Measurements from ENCODE around the gene SLC24A3.

The SLC24A3 gene

GRCh38 chr20:19428324-19428723 lies 215.9 kb downstream of the SLC24A3 start:
- Histone ChIP-seq H3K27me3 (ENCODE audit: low read depth, low read length) (peaks cover 82% of the 10 kb centered on the region), H3K4me3 (ENCODE audit: low read length) (no peak overlapping the region), H3K9ac (ENCODE audit: low read length) (no peak overlapping the region), H3K4me1 (ENCODE audit: low read length) (peaks cover 18% of the 10 kb centered on the region), H2AFZ (ENCODE audit: low read depth, low read length) (no peak overlapping the region), H3K79me2 (ENCODE audit: low read length) (no peaks in the 10 kb centered on the region), H3K4me2 (ENCODE audit: low read length) (no peak overlapping the region), H3K27ac (ENCODE audit: low read length) (no peak overlapping the region), H3K36me3 (replicated peaks; ENCODE audit: low read depth, low read length) (no peaks in the 10 kb centered on the region), H4K20me1 (ENCODE audit: insufficient read depth, low read length) (no peaks in the 10 kb centered on the region), H3K9me3 (ENCODE audit: insufficient read depth, low read length) (no peaks in the 10 kb centered on the region)
- TF ChIP-seq CTCF (IDR thresholded peaks at IDR 0.05; ENCODE audit: low read depth, low read length) = no peak

GRCh38 chr20:19429538-19429937 lies 217.1 kb downstream of the SLC24A3 start:
- H3K27ac ChIP-seq (ENCODE audit: low read length) = no peak overlapping the region
- no peaks in the 10 kb centered on the region for H3K36me3 ChIP-seq (replicated peaks; ENCODE audit: low read depth, low read length)
- no peak overlapping the region for H3K4me2 ChIP-seq (ENCODE audit: low read length)

GRCh38 chr20:19430641-19431315 lies 218.3 kb downstream of the SLC24A3 start:
- Histone ChIP-seq H3K4me1 (ENCODE audit: low read length) (peaks cover 32% of the 10 kb centered on the region), H3K4me2 (ENCODE audit: low read length) (no peak overlapping the region)
- TF ChIP-seq CTCF (IDR thresholded peaks at IDR 0.05; ENCODE audit: low read depth, low read length) = no peak
- TF ChIP-seq EZH2phosphoT487 (IDR thresholded peaks at IDR 0.05; ENCODE audit: low read depth) = no peak

More at GRCh38 chr20:19429538-19429937, 217.1 kb downstream of the SLC24A3 start:
- no peak overlapping the region for H3K4me3 ChIP-seq (ENCODE audit: low read length)
- H4K20me1 ChIP-seq (ENCODE audit: insufficient read depth, low read length) = no peaks in the 10 kb centered on the region
- peaks cover 30% of the 10 kb centered on the region for H3K4me1 ChIP-seq (ENCODE audit: low read length)
- H3K79me2 ChIP-seq (ENCODE audit: low read length) = no peaks in the 10 kb centered on the region
- H2AFZ ChIP-seq (ENCODE audit: low read depth, low read length) = no peak overlapping the region
- H3K9me3 ChIP-seq (ENCODE audit: insufficient read depth, low read length) = no peaks in the 10 kb centered on the region
- H3K9ac ChIP-seq (ENCODE audit: low read length) = no peak overlapping the region
- TF ChIP-seq EZH2phosphoT487 (IDR thresholded peaks at IDR 0.05; ENCODE audit: low read depth) = no peak
- no peak for TF ChIP-seq CTCF (IDR thresholded peaks at IDR 0.05; ENCODE audit: low read depth, low read length)
- H3K27me3 ChIP-seq (ENCODE audit: low read depth, low read length) = peaks cover 80% of the 10 kb centered on the region

GRCh38 chr20:19431316-19431700 lies 218.9 kb downstream of the SLC24A3 start:
- no peak overlapping the region for H3K9ac ChIP-seq (ENCODE audit: low read length)
- no peaks in the 10 kb centered on the region for H3K9me3 ChIP-seq (ENCODE audit: insufficient read depth, low read length)
- no peak overlapping the region for H2AFZ ChIP-seq (ENCODE audit: low read depth, low read length)
- no peaks in the 10 kb centered on the region for H3K36me3 ChIP-seq (replicated peaks; ENCODE audit: low read depth, low read length)
- H3K4me2 ChIP-seq (ENCODE audit: low read length) = no peak overlapping the region
- TF ChIP-seq CTCF (IDR thresholded peaks at IDR 0.05; ENCODE audit: low read depth, low read length) = no peak
- TF ChIP-seq EZH2phosphoT487 (IDR thresholded peaks at IDR 0.05; ENCODE audit: low read depth) = no peak
- H4K20me1 ChIP-seq (ENCODE audit: insufficient read depth, low read length) = no peaks in the 10 kb centered on the region
- H3K4me1 ChIP-seq (ENCODE audit: low read length) = peaks cover 32% of the 10 kb centered on the region
- no peaks in the 10 kb centered on the region for H3K79me2 ChIP-seq (ENCODE audit: low read length)
- no peak overlapping the region for H3K4me3 ChIP-seq (ENCODE audit: low read length)
- no peak overlapping the region for H3K27ac ChIP-seq (ENCODE audit: low read length)
- H3K27me3 ChIP-seq (ENCODE audit: low read depth, low read length) = peaks cover 87% of the 10 kb centered on the region

More at GRCh38 chr20:19430641-19431315, 218.3 kb downstream of the SLC24A3 start:
- H3K79me2 ChIP-seq (ENCODE audit: low read length) = no peaks in the 10 kb centered on the region
- H3K9me3 ChIP-seq (ENCODE audit: insufficient read depth, low read length) = no peaks in the 10 kb centered on the region
- H4K20me1 ChIP-seq (ENCODE audit: insufficient read depth, low read length) = no peaks in the 10 kb centered on the region
- no peak overlapping the region for H2AFZ ChIP-seq (ENCODE audit: low read depth, low read length)
- H3K4me3 ChIP-seq (ENCODE audit: low read length) = no peak overlapping the region
- no peak overlapping the region for H3K27ac ChIP-seq (ENCODE audit: low read length)
- no peaks in the 10 kb centered on the region for H3K36me3 ChIP-seq (replicated peaks; ENCODE audit: low read depth, low read length)
- peaks cover 86% of the 10 kb centered on the region for H3K27me3 ChIP-seq (ENCODE audit: low read depth, low read length)
- no peak overlapping the region for H3K9ac ChIP-seq (ENCODE audit: low read length)
